ENCODE results near the gene DNAH10. TPM values are rescaled to one million over a fixed set of nuclear protein-coding genes. Genes with fewer than 3 reads are reported as not detected.

Gene DNAH10
- total RNA-seq, 1 donor from 2014 or later, result 0.51 TPM

DNA sequence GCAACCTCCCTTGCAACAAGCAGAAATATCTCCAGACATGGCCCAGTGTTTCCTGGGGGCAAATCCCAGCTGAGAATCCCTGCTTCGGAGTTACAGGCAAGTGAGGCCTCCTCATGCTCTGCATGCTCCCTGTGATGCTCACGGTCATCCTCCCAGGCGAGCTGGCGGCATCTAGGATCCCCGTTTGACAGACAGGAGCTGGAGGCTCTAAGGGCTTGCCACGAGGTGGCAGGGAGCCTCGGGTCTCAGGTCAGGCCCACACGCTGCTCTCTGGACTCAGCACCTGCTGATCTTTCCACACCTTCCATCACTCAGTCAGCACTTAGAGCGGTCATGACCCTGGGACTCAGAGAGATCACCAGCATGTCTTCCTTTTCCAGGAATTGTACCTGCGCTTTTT is 130.8 kb downstream of the DNAH10 start:
- ATAC-seq (ENCODE audit: low read depth) (no peak), DNase-seq (no peak)
- ChIA-PET CTCF (interaction anchor here (0.6 kb wide), 1 partner anchor 1118 kb away, joined by 3 read pairs; no protein-coding TSS in a partner anchor), POLR2A (no interaction called here)
- no peaks in the 10 kb centered on the region for H3K36me3 Mint-ChIP-seq (ENCODE audit: low read depth)
- H3K4me3 Mint-ChIP-seq, result no peak overlapping the region
- intact Hi-C loops (cut with micrococcal nuclease), result no loop called here
- TF ChIP-seq, protein P1, sequence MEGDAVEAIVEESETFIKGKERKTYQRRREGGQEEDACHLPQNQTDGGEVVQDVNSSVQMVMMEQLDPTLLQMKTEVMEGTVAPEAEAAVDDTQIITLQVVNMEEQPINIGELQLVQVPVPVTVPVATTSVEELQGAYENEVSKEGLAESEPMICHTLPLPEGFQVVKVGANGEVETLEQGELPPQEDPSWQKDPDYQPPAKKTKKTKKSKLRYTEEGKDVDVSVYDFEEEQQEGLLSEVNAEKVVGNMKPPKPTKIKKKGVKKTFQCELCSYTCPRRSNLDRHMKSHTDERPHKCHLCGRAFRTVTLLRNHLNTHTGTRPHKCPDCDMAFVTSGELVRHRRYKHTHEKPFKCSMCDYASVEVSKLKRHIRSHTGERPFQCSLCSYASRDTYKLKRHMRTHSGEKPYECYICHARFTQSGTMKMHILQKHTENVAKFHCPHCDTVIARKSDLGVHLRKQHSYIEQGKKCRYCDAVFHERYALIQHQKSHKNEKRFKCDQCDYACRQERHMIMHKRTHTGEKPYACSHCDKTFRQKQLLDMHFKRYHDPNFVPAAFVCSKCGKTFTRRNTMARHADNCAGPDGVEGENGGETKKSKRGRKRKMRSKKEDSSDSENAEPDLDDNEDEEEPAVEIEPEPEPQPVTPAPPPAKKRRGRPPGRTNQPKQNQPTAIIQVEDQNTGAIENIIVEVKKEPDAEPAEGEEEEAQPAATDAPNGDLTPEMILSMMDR (IDR thresholded peaks at IDR 0.05), result no peak
- no peaks in the 10 kb centered on the region for H3K4me1 Mint-ChIP-seq
- no peaks in the 10 kb centered on the region for H3K9me3 Mint-ChIP-seq
- peaks cover 5% of the 10 kb centered on the region for H3K27me3 Mint-ChIP-seq
- H3K27ac Mint-ChIP-seq, result no peak overlapping the region

DNA sequence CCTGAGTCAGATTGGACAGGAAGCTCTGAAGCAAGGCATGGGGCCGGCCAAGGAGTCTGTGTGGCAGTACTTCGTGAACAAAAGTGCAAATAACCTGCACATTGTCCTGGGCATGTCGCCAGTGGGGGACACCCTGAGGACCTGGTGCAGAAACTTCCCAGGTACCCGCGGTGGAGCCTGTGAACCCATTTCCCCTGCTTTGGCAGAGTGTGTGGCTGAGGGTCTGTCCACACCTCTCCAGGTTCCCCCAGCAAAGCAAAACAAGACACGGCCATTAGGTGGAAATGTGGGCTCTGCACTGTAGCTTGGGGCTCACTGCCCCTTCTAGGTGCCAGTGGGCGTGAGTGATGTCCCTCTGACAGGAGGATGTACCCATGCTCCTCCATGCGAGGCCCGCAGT is 131.2 kb downstream of the DNAH10 start:
- Mint-ChIP-seq H3K27me3 (peaks cover 5% of the 10 kb centered on the region), H3K4me1 (no peaks in the 10 kb centered on the region), H3K4me3 (no peak overlapping the region), H3K9me3 (no peaks in the 10 kb centered on the region), H3K36me3 (ENCODE audit: low read depth) (no peaks in the 10 kb centered on the region), H3K27ac (no peak overlapping the region)
- DNase-seq (no peak), ATAC-seq (ENCODE audit: low read depth) (no peak)
- CTCF ChIA-PET, result no interaction called here
- TF ChIP-seq, protein P1 (IDR thresholded peaks at IDR 0.05), result no peak
- POLR2A ChIA-PET, result no interaction called here
- intact Hi-C loops (cut with micrococcal nuclease), result no loop called here

DNA sequence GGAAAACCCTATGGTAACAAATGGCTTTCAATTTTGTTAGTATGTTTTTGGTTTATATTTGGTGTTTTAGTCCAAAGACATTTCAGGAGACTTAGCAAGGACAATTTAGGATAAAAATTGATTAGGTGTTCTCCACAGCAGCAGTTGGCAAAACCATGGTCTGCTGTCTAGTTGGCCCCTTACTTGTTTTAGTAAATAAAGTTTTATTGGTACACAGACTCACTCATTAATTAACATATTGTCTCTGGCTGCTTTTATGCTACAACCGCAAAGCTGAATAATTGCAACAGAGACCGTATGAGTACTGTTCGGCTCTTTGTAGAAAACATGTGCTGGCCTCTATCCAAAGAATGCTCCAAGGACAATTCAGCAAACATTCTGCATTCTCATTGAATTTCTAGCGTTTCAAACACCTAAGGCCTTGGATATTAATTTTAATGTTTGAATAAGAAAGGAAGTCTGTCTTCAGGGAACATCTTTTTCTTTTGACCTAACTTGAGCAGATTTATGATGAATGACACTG is 132.8 kb downstream of the DNAH10 start:
- ChIA-PET CTCF (no interaction called here), POLR2A (no interaction called here)
- DNase-seq (no peak), ATAC-seq (ENCODE audit: low read depth) (no peak)
- TF ChIP-seq, protein P1 (IDR thresholded peaks at IDR 0.05), result no peak
- no peaks in the 10 kb centered on the region for H3K9me3 Mint-ChIP-seq
- no peaks in the 10 kb centered on the region for H3K36me3 Mint-ChIP-seq (ENCODE audit: low read depth)
- peaks cover 5% of the 10 kb centered on the region for H3K27me3 Mint-ChIP-seq
- intact Hi-C loops (cut with micrococcal nuclease), result no loop called here
- H3K27ac Mint-ChIP-seq, result no peak overlapping the region
- H3K4me1 Mint-ChIP-seq, result no peaks in the 10 kb centered on the region
- H3K4me3 Mint-ChIP-seq, result no peak overlapping the region

DNA sequence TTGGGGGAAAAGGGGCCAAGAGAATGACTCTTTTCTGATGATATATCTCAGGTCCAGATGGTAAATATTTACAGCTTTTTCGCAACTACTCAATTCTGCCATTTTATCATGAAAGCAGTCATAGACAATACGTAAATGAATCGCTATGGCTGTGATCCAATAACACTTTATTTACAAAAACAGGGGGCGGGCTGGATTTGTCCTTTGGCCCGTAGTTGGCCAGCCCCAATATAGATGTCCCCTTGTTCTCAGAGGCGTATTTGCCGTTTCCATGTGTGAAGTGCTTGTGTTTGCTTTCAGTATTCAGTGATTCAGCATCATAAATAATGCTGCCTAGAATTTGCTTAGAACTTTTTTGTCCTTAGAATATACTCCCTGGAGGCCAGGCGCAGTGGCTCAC is 133.3 kb downstream of the DNAH10 start:
- intact Hi-C loops (cut with micrococcal nuclease), result no loop called here
- Mint-ChIP-seq H3K4me1 (no peaks in the 10 kb centered on the region), H3K36me3 (ENCODE audit: low read depth) (no peaks in the 10 kb centered on the region), H3K27ac (no peak overlapping the region), H3K9me3 (no peaks in the 10 kb centered on the region), H3K27me3 (peaks cover 5% of the 10 kb centered on the region), H3K4me3 (no peak overlapping the region)
- no peak for DNase-seq
- ATAC-seq (ENCODE audit: low read depth), result no peak
- CTCF ChIA-PET, result no interaction called here
- TF ChIP-seq, protein P1 (IDR thresholded peaks at IDR 0.05), result no peak
- POLR2A ChIA-PET, result interaction anchor here (0.6 kb wide), 1 partner anchor 82 kb away, joined by 5 read pairs; no protein-coding TSS in a partner anchor

DNA sequence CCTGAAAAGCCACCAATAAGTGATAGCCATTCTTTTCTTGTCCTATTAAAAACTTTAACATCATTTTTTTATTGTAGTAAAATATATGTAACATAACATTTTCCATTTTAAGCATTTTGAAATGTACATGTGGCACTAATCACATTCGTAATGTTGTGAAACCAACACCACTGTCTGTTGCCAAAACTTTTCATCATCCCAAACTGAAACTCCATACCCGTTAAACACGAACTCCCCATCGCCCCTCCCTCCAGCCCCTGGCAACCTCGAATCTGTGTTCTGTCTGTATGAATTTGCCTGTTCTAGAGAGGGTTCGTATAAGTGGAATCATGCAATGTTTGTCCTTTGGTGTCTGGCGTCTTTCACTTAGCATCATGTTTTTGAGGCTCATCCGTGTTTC is 134.7 kb downstream of the DNAH10 start:
- Mint-ChIP-seq H3K9me3 (no peaks in the 10 kb centered on the region), H3K4me3 (no peak overlapping the region), H3K27ac (no peak overlapping the region), H3K4me1 (no peaks in the 10 kb centered on the region), H3K27me3 (peaks cover 10% of the 10 kb centered on the region), H3K36me3 (ENCODE audit: low read depth) (no peaks in the 10 kb centered on the region)
- ChIA-PET POLR2A (no interaction called here), CTCF (no interaction called here)
- DNase-seq (no peak), ATAC-seq (ENCODE audit: low read depth) (no peak)
- TF ChIP-seq, protein P1 (IDR thresholded peaks at IDR 0.05), result no peak
- intact Hi-C loops (cut with micrococcal nuclease), result no loop called here
